Hepatocyte (in vitro differentiated cells): Measurements from ENCODE around the gene LYRM4. TPM values are rescaled to one million over a fixed set of nuclear protein-coding genes. Genes with fewer than 3 reads are reported as not detected.

Experiments
- DNase-seq: peaks from one replicate; pipeline ENCODE4 v3.0.0-alpha.2; 2016; ENCODE audit warnings: low spot score
- H2AFZ ChIP-seq: fragments of 200-600 bp; sonication (generic); 2 replicates; pipeline ENCODE4 v1.6.0; 2016; ENCODE audit warnings: antibody characterized with exemption, mild to moderate bottlenecking
- H3K27ac ChIP-seq: fragments of 200-600 bp; sonication (generic); 2 replicates; pipeline ENCODE4 v1.5.1; 2016; ENCODE audit warnings: mild to moderate bottlenecking
- H3K27me3 ChIP-seq: fragments of 200-600 bp; sonication (generic); 2 replicates; pipeline ENCODE4 v1.6.1; 2016
- H3K36me3 ChIP-seq: fragments of 200-600 bp; sonication (generic); replicated peaks from 2 replicates; pipeline ENCODE4 v1.5.1; 2016; ENCODE audit warnings: low read depth; ENCODE audit not compliant: insufficient read depth
- H3K4me1 ChIP-seq: fragments of 200-600 bp; sonication (generic); 2 replicates; pipeline ENCODE4 v1.5.1; 2016; ENCODE audit warnings: mild to moderate bottlenecking, moderate library complexity; ENCODE audit not compliant: insufficient read depth
- H3K4me2 ChIP-seq: fragments of 200-600 bp; sonication (generic); 2 replicates; pipeline ENCODE4 v1.6.0; 2016
- H3K4me3 ChIP-seq: fragments of 200-600 bp; sonication (generic); 2 replicates; pipeline ENCODE4 v1.5.1; 2016; ENCODE audit warnings: mild to moderate bottlenecking
- H3K79me2 ChIP-seq: fragments of 200-600 bp; sonication (generic); 2 replicates; pipeline ENCODE4 v1.6.0; 2017; ENCODE audit warnings: mild to moderate bottlenecking
- H3K9me2 ChIP-seq: fragments of 200-600 bp; sonication (generic); replicated peaks from 2 replicates; pipeline ENCODE4 v1.6.0; 2017; ENCODE audit warnings: mild to moderate bottlenecking; ENCODE audit not compliant: insufficient read depth
- H3K9me3 ChIP-seq: fragments of 200-600 bp; sonication (generic); 2 replicates; pipeline ENCODE4 v1.5.1; 2016; ENCODE audit warnings: low read depth, mild to moderate bottlenecking
- H4K20me1 ChIP-seq: fragments of 200-600 bp; sonication (generic); 2 replicates; pipeline ENCODE4 v1.6.0; 2016; ENCODE audit warnings: mild to moderate bottlenecking; ENCODE audit not compliant: insufficient read depth, poor library complexity, severe bottlenecking
- EZH2 ChIP-seq: fragments of 200-600 bp; sonication (generic); IDR thresholded peaks from 2 replicates; pipeline ENCODE4 v1.6.1; 2016; ENCODE audit warnings: antibody characterized with exemption, mild to moderate bottlenecking, borderline replicate concordance
- EZH2phosphoT487 ChIP-seq: fragments of 200-600 bp; sonication (generic); IDR thresholded peaks from one replicate; pipeline ENCODE4 v1.6.1; 2018; ENCODE audit warnings: antibody characterized with exemption, mild to moderate bottlenecking, low read depth, moderate library complexity; ENCODE audit not compliant: unreplicated experiment, severe bottlenecking
- WGBS: methylation state at CpG from one replicate; pipeline ENCODE4 v1.1.6; 2016; ENCODE audit warnings: low lambda C conversion rate; ENCODE audit errors: missing lambda C conversion rate; 5-methylcytosine and 5-hydroxymethylcytosine counted together
- polyA plus RNA-seq: library from polyadenylated mRNA; unstranded; fragments of >200 nt; fragmentation: Nextera tagmentation; extraction: Ambion mirVana; gene quantifications from 2 replicates; pipeline ENCODE4 v1.2.1, GENCODE V29; 2016
- total RNA-seq: library from RNA; depleted of rRNA; stranded (reverse); fragments of >200 nt; gene quantifications from 2 replicates; pipeline ENCODE4 v1.2.3, GENCODE V29; 2014
- TF ChIP-seq, protein P1 (sequence below): fragments of 200-600 bp; sonication (generic); IDR thresholded peaks from 2 replicates; pipeline ENCODE4 v1.5.1; 2016; ENCODE audit warnings: antibody characterized with exemption, mild to moderate bottlenecking; ENCODE audit not compliant: poor library complexity

The LYRM4 gene
- total and polyA plus RNA-seq, 2 experiments from 2014 or later, result 20.5 to 22.9 TPM

DNA sequence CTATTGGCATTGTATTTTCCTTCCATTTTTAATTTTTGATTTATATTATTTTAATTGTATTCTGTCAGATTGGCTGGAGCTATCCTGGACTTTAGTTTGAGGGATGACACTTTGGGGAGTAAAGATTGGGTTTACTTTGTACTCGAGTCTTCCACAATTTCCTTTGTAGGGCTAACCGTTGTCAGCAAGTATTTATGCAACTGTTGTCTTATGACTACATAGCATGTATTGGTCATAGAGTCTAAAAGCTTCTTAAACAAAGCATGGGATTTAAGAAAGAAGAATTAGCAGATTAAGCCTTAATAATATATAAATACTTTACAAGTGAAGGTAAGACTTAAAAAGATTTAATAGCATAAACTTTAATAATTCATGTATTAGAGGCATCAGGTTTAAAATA, 20.2 kb upstream of the LYRM4 start:
- TF ChIP-seq EZH2, result no peak
- no peak for TF ChIP-seq EZH2phosphoT487
- TF ChIP-seq, protein P1, sequence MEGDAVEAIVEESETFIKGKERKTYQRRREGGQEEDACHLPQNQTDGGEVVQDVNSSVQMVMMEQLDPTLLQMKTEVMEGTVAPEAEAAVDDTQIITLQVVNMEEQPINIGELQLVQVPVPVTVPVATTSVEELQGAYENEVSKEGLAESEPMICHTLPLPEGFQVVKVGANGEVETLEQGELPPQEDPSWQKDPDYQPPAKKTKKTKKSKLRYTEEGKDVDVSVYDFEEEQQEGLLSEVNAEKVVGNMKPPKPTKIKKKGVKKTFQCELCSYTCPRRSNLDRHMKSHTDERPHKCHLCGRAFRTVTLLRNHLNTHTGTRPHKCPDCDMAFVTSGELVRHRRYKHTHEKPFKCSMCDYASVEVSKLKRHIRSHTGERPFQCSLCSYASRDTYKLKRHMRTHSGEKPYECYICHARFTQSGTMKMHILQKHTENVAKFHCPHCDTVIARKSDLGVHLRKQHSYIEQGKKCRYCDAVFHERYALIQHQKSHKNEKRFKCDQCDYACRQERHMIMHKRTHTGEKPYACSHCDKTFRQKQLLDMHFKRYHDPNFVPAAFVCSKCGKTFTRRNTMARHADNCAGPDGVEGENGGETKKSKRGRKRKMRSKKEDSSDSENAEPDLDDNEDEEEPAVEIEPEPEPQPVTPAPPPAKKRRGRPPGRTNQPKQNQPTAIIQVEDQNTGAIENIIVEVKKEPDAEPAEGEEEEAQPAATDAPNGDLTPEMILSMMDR, result no peak
- Histone ChIP-seq H2AFZ (no peak overlapping the region), H3K27ac (no peak overlapping the region), H4K20me1 (no peaks in the 10 kb centered on the region), H3K4me2 (no peak overlapping the region), H3K79me2 (peaks cover 12% of the 10 kb centered on the region), H3K9me2 (no peaks in the 10 kb centered on the region), H3K9me3 (no peaks in the 10 kb centered on the region), H3K36me3 (no peaks in the 10 kb centered on the region), H3K27me3 (no peaks in the 10 kb centered on the region), H3K4me3 (no peak overlapping the region), H3K4me1 (no peaks in the 10 kb centered on the region)
- no peak for DNase-seq
- WGBS, result 92% methylated on average over 2 of the region's 2 CpGs

DNA sequence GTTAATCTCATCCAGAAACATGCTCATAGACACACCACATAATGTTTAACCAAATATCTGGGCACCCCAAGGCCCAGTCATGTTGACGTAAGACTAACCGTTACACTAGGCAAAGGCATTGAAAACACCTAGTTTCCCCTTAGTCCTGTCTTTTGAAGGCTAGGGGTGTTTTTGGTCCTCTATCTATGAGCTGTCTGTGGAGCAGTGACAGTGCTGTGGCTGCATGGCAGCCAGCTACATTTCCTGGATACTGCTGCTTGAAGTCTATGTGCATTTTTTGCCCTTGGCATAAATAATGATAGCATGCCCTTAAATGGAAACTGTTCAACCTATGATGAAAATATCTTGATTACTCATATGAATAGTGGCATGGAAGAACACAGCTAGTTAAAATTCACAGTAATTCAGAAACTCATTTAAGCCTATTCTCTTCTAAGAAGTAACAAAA, 19.2 kb upstream of the LYRM4 start:
- H3K36me3 ChIP-seq, result no peaks in the 10 kb centered on the region
- H3K27ac ChIP-seq, result no peak overlapping the region
- no peaks in the 10 kb centered on the region for H3K9me2 ChIP-seq
- no peaks in the 10 kb centered on the region for H3K27me3 ChIP-seq
- no peak overlapping the region for H3K4me3 ChIP-seq
- WGBS, result 95% methylated on average over 2 of the region's 2 CpGs
- no peaks in the 10 kb centered on the region for H3K9me3 ChIP-seq
- no peak for TF ChIP-seq EZH2phosphoT487
- no peak for TF ChIP-seq EZH2
- TF ChIP-seq, protein P1, result no peak
- peaks cover 12% of the 10 kb centered on the region for H3K79me2 ChIP-seq
- no peaks in the 10 kb centered on the region for H3K4me1 ChIP-seq
- no peak overlapping the region for H2AFZ ChIP-seq
- DNase-seq, result no peak
- H4K20me1 ChIP-seq, result no peaks in the 10 kb centered on the region
- H3K4me2 ChIP-seq, result no peak overlapping the region

DNA sequence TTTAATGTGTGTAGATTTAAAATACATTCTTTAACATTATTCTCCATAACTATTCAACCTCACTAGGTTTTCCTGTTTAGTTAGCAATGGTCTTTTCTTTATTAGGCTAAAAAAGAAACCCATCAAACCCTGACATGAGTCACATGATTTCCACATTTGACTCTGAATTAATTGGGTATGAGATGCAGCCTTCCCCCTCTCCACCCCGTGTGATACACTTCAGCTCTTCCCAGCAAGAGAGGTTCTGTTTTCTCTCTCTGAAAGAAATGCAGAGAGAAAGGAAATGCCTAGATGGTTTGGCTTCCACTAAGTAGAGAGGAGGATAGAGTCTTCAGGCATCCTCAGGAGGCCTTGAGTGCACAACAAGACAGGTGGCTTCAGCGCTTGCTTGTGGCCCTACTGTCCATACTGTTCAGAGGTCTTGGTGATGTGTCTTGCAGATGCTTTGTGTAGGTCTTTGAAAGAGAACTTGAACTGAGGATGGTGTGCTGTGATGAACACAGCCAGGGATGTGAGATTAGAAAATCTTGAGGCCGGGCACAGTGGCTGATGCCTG, 17.9 kb upstream of the LYRM4 start:
- no peaks in the 10 kb centered on the region for H3K9me2 ChIP-seq
- no peaks in the 10 kb centered on the region for H4K20me1 ChIP-seq
- H3K4me3 ChIP-seq, result no peak overlapping the region
- TF ChIP-seq EZH2 (no peak), EZH2phosphoT487 (no peak)
- TF ChIP-seq, protein P1, result no peak
- H3K27ac ChIP-seq, result no peak overlapping the region
- H2AFZ ChIP-seq, result no peak overlapping the region
- H3K79me2 ChIP-seq, result peaks cover 12% of the 10 kb centered on the region
- WGBS, result 91% methylated on average over 3 of the region's 3 CpGs
- no peaks in the 10 kb centered on the region for H3K36me3 ChIP-seq
- no peak for DNase-seq
- H3K27me3 ChIP-seq, result no peaks in the 10 kb centered on the region
- H3K4me1 ChIP-seq, result no peaks in the 10 kb centered on the region
- H3K9me3 ChIP-seq, result no peaks in the 10 kb centered on the region
- H3K4me2 ChIP-seq, result no peak overlapping the region
